Breast epithelium (tissue), 4 donors: ENCODE results near the gene NPSR1. TPM values are rescaled to one million over a fixed set of nuclear protein-coding genes. Genes with fewer than 3 reads are reported as not detected.

ENCODE experiments used
- DNase-seq, 2 donors: peaks; one replicate each; pipeline ENCODE4 v3.0.0-alpha.2; 2019; ENCODE audit warnings: low spot score in 2 of 2
- H3K27ac ChIP-seq, 2 donors: fragments of 200-600 bp; sonication (generic) in 1 of 2; one replicate each; pipeline ENCODE4 v1.5.1; 2016 to 2019; ENCODE audit warnings: mild to moderate bottlenecking in 1 of 2
- H3K27me3 ChIP-seq, 2 donors: fragments of 200-600 bp; sonication (generic) in 1 of 2; one replicate each; pipeline versions ENCODE4 v1.5.1 to v1.6.0; 2017 to 2019; ENCODE audit warnings: control low read depth in 1 of 2, mild to moderate bottlenecking in 1 of 2
- H3K36me3 ChIP-seq: fragments of 200-600 bp; one replicate; pipeline ENCODE4 v1.5.1; 2019
- H3K4me1 ChIP-seq, 2 donors: fragments of 200-600 bp; sonication (generic); one replicate each; pipeline ENCODE4 v1.5.1; 2016 to 2019; ENCODE audit warnings: control low read depth in 1 of 2
- H3K4me3 ChIP-seq, 3 donors: fragments of 200-600 bp; sonication (generic); 1 replicate in 2 of 3; 2 replicates in 1 of 3; pipeline ENCODE4 v1.5.1; 2016 to 2019; ENCODE audit warnings: mild to moderate bottlenecking in 3 of 3, moderate library complexity in 2 of 3
- H3K9me3 ChIP-seq, 2 donors: fragments of 200-600 bp; sonication (generic) in 1 of 2; one replicate each; pipeline ENCODE4 v1.5.1; 2016 to 2019; ENCODE audit warnings: control low read depth in 1 of 2
- CTCF ChIP-seq, 3 donors: fragments of 450-650 bp; IDR thresholded peaks; one replicate each; pipeline ENCODE4 v1.5.1; 2016 to 2017; ENCODE audit warnings: antibody characterized with exemption in 3 of 3, mild to moderate bottlenecking in 3 of 3, moderate library complexity in 3 of 3
- POLR2A ChIP-seq: fragments of 450-650 bp; IDR thresholded peaks from one replicate; pipeline ENCODE4 v1.6.1; 2016; ENCODE audit warnings: antibody characterized with exemption, mild to moderate bottlenecking, moderate library complexity
- POLR2AphosphoS5 ChIP-seq, 3 donors: sonication (generic); formaldehyde crosslinking; IDR thresholded peaks; one replicate each; pipeline ENCODE4 v1.6.1; 2017; ENCODE audit warnings: antibody characterized with exemption in 3 of 3
- intact Hi-C: fragments of 100-400 bp; cut with DNase I; formaldehyde crosslinking; loops from one replicate; pipeline ENCODE4 v1.15.1; 2023; ENCODE audit warnings: low total_unique reads
- total RNA-seq, 3 donors: library from RNA; depleted of rRNA; stranded (reverse); fragments of >200 nt; gene quantifications; one replicate each; pipeline ENCODE4 v1.1.0, GENCODE V29; 2016

The NPSR1 gene
- total RNA-seq, 3 donors from 2014 or later: not detected

GRCh38 chr7:34825221-34825620 lies 167.2 kb downstream of the NPSR1 start:
- H3K4me1 ChIP-seq: no peaks in the 10 kb centered on the region
- intact Hi-C loops: no loop called here
- no peaks in the 10 kb centered on the region for H3K36me3 ChIP-seq
- DNase-seq: no peak
- no peaks in the 10 kb centered on the region for H3K27me3 ChIP-seq
- no peak overlapping the region for H3K4me3 ChIP-seq
- H3K27ac ChIP-seq: no peak overlapping the region
- TF ChIP-seq CTCF (IDR thresholded peaks at IDR 0.05): no peak
- no peak for TF ChIP-seq POLR2AphosphoS5 (IDR thresholded peaks at IDR 0.05)
- no peak for TF ChIP-seq POLR2A
- H3K9me3 ChIP-seq: no peaks in the 10 kb centered on the region

DNA sequence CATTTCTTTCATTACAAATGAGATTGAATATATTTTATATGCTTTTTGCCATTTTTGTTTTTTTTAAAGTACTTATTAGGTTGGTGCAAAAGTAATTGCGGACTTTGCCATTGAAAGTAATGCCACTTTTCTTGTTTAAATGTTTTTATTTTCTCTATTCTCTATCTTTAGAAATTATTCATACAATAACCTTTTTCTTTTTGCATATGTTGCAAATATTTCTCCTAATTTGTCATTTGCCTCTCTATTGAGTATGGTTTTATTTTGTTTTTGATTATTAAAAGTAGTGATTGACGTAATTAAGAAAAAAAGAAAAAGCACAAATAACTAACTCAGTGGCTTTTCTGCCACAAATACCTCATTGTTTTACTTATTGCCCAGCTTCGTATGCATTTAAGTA lies 172.4 kb downstream of the NPSR1 start:
- TF ChIP-seq POLR2A (no peak), POLR2AphosphoS5 (IDR thresholded peaks at IDR 0.05) (no peak), CTCF (IDR thresholded peaks at IDR 0.05) (no peak)
- DNase-seq: no peak
- H3K27ac ChIP-seq: no peak overlapping the region
- H3K27me3 ChIP-seq: no peaks in the 10 kb centered on the region
- H3K4me3 ChIP-seq: no peak overlapping the region
- no peaks in the 10 kb centered on the region for H3K9me3 ChIP-seq
- H3K4me1 ChIP-seq: no peaks in the 10 kb centered on the region
- no peaks in the 10 kb centered on the region for H3K36me3 ChIP-seq
- intact Hi-C loops: no loop called here

GRCh38 chr7:34831436-34831835 lies 173.4 kb downstream of the NPSR1 start:
- no peak overlapping the region for H3K27ac ChIP-seq
- no peak overlapping the region for H3K4me3 ChIP-seq
- H3K4me1 ChIP-seq: no peaks in the 10 kb centered on the region
- no peaks in the 10 kb centered on the region for H3K9me3 ChIP-seq
- TF ChIP-seq POLR2A (no peak), POLR2AphosphoS5 (IDR thresholded peaks at IDR 0.05) (no peak), CTCF (IDR thresholded peaks at IDR 0.05) (no peak)
- H3K36me3 ChIP-seq: no peaks in the 10 kb centered on the region
- intact Hi-C loops: no loop called here
- H3K27me3 ChIP-seq: no peaks in the 10 kb centered on the region
- DNase-seq: no peak

DNA sequence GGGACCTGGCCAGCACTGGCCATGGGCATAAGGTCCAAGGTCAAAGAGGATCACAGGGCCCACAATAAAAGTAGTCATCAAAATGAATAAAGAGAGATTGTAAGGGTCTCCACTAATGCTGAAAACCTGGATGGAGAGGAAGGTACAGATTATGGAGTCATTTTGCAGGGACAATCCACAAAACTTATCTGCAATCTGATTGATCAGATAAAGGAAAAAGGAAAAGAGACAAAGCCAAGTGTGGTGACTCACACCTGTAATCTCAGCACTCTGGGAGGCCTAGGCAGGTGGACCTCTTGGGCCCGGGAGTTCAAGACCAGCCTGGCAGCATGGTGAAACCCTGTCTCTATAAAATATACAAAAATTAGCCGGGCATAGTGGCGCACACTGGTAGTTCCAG lies 174.0 kb downstream of the NPSR1 start:
- intact Hi-C loops: no loop called here
- no peak for DNase-seq
- Histone ChIP-seq H3K27ac (no peak overlapping the region), H3K36me3 (no peaks in the 10 kb centered on the region), H3K27me3 (no peaks in the 10 kb centered on the region), H3K4me1 (no peaks in the 10 kb centered on the region), H3K9me3 (no peaks in the 10 kb centered on the region), H3K4me3 (no peak overlapping the region)
- TF ChIP-seq POLR2AphosphoS5 (IDR thresholded peaks at IDR 0.05) (no peak), CTCF (IDR thresholded peaks at IDR 0.05) (no peak), POLR2A (no peak)

- Histone ChIP-seq H3K27me3 (no peaks in the 10 kb centered on the region), H3K4me3 (no peak overlapping the region), H3K27ac (no peak overlapping the region), H3K36me3 (no peaks in the 10 kb centered on the region), H3K4me1 (no peaks in the 10 kb centered on the region), H3K9me3 (no peaks in the 10 kb centered on the region)
- TF ChIP-seq POLR2AphosphoS5 (IDR thresholded peaks at IDR 0.05) (no peak), CTCF (IDR thresholded peaks at IDR 0.05) (no peak), POLR2A (no peak)
- DNase-seq: no peak
- intact Hi-C loops: no loop called here
Measured at GRCh38 chr7:34835901-34836600, 178.0 kb downstream of the NPSR1 start.
